ENCODE results near the gene F10.

The F10 gene

DNA sequence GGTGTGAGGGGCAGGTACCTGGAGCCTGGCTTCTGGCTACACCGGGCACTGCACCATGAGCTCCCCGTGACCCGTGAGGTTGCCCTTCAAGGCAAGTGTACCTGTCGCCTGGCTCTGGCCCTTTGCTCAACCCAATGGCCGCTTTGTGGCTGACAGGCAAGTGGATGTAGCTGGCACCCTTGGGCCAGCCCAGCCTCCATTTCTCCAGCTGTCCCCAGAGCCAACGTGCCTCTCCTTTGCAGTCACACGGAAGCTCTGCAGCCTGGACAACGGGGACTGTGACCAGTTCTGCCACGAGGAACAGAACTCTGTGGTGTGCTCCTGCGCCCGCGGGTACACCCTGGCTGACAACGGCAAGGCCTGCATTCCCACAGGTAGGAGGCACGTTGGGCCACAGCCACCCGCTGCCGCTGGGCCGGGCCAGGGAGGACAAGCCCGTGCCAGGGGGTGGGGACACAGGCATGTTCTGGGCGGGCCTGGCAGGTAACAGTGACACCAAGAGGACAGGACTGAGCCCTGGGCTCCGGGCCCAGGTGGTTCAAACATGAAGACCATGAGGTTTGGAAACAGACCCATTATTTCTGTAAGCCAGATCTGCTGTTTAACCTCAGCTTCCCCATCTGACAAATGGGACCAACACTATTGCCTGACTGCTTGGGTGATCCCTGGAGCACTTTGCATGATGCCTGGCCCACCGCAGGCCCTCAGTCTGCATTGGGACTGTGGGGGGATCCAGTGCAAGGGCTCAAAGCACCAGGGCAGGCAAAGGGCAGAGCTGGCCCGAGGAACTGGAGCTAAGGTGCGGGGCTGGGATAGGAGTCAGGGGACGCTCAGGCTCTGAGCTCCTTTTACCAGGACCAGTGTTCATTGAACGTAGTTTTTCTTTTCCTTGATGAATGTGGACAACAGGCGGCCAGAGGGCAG lies 18.3 kb downstream of the F10 start:
- no peak for DNase-seq

DNA sequence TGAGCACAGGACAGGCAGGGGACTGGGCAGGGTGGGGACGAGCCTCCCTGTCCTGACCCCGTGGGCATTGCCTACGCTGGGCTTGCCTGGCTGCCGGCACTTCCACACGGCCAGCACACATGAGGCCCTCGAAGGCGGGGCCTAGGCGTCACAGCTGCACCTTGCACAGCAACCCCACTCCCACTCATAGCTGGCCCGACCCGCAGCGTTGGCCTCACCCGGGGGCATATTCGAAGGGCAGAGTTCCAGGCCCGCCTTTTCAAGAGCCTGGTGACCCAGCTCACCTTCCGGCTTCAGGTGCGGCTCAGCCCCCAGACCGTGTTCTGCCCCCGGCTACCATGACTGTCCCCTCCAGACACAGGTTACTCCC lies 19.0 kb downstream of the F10 start:
- DNase-seq, result no peak

DNA sequence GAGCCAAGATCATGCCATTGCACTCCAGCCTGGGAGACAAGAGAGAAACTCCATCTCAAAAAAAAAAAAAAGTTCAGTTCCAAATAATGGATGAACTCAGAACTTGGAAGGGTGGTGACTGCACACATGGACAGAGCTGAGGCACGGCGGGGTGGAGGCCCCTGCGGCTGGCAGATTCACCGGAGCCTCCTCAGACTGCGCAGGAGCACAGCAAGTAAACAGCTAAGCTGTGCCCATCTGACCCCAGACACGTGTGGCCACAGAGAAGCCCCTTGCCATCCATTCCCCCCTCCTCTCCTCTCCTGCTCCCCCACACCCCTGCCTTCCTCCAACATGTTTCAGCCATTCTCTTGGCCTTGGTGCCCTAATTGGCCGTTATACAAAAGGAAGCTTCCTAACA lies 20.3 kb downstream of the F10 start:
- no peak for DNase-seq

DNA sequence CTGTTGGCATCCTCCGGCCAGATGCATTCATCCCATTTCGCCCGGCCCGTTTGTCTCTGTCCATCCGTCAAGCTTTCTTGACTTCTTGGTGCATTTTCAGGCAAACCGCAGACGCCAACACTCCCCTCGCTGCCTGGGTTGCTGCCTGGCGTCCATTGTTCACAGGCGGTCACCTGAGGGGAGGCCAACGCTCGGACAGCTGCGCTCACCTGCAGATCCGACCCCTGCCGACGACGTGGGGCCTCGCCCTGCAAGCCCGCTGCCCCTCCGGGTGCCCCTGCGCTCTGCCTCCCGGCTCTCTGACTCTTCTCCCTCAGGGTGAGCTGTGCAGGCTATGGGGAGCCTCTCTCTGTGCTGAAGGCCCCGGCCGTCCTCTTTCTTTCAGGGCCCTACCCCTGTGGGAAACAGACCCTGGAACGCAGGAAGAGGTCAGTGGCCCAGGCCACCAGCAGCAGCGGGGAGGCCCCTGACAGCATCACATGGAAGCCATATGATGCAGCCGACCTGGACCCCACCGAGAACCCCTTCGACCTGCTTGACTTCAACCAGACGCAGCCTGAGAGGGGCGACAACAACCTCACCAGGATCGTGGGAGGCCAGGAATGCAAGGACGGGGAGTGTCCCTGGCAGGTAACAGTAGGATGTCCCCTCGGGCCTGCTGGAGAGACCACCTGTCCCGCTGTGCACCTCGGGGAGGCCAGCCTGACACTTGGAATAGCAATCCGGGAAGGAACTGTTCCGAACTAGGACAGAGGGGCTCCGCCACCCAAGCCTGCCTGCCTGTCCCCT lies 21.1 kb downstream of the F10 start:
- no peak for DNase-seq

DNA sequence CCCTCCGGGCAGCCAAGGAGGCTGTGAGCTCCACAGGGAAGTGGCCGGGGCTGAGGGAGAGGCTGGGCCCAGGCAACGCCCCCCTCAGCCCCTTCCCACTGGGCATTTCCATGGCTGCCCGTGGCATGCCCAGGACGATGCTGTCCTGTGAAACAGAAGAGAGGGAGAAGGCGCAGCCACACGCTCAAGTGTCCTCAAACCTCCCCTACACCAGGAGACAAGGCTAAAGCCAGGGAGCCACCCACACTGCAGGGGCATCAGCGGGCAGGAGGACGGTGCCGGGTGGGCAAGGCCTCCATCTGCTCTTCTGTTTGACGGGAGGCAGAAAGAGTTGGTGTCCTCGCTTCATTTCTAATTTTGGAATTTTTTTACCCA lies 21.6 kb downstream of the F10 start:
- DNase-seq, result no peak

DNA sequence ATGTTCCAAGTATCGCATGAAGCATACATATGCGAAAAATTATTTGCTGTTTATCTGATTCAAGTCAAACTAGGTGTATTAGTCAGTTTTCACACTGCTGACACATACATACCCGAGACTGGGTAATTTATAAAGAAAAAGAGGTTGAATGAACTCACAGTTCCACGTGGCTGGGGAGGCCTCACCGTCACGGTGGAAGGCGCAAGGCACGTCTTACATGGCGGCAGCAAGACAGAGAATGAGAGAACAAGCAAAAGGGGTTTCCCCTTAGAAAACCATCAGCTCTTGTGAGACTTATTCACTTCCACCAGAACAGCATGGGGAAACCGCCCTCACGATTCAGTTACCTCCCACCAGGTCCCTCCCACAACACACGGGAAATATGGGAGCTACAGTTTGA lies 22.9 kb downstream of the F10 start:
- DNase-seq, result peak; percentile 8

DNA sequence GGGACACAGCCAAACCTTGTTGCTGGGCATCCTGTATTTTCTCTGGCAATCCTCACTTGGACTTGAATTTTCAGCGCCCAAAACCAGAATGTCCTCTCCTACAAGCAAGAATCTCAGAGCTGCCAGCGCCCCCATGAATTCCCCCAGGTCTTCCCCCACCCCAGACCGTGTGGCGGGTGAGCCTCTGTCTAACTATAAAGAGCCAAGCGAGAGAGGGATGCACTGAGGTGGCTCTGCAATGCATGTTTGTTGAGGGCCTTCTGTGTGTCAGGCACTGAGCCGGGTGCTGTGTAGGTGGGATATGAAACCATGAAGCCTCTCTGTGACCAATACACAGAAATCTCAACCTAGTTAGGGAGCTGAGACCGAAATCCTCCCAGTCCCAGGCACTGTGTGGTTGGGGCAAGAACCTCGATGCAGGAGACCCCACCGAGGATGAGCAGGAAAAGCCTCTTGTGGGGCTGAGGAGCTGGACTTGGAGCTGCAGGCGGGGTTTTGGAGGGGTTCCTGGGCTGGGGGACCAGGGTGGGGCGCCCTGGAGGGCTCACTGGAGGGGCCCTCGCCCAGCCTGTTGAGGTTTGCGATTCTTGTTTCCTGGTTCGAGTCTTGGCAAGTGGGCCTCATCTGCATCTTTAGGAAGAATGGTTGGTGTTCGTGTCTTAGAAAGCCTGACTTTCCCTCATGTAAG lies 23.5 kb downstream of the F10 start:
- no peak for DNase-seq

DNA sequence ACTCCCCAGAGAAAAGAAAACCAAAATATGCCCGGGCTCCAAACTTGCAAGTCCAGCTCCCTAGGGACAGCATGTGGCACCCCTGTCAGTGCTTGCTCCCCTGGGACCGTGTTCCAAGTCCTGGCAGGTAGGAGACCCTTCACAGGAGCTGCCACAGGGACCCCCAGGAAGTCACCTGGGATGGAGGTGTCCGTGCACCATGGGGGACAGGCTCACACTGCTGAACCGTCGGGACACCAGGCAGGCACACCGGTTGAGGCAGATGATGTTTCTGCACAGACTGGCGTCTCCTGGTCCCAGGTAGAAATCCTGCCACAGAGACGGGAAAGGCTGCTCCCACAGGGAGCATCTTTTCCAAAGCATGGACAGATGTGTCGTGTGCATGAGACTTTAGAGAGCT lies 24.2 kb downstream of the F10 start:
- DNase-seq, result no peak

DNA sequence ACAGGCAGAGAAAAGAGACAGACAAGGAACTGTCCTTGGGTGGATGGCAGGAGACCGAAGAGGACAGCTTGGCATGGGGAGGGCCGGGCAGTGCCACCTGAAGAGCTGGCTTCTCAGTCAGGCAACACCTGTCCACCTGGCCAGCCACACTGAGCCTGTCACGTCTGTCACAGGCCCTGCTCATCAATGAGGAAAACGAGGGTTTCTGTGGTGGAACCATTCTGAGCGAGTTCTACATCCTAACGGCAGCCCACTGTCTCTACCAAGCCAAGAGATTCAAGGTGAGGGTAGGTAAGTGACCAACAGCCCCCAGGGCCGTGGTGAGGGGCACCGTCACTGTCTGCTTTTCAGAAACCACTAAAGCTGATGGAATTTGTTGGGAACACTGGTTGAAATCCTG lies 24.6 kb downstream of the F10 start:
- no peak for DNase-seq

DNA sequence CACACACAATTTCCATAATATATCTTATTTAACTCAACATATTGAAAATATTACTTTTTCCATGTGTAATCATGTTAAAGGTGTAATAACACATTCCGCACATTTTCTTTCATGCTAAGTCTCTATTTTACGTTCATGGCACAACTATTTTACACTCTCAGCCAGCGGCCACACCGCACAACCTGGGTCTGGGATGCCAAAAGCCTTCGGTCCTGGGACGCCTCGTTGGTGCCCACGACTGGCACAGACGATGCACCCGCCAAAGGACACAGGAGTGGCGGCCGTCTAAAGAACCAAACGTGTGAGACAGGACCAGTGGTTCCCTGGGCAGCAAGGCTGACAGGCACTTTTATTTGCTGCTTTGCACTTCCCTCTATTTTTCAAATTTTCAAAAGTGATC lies 25.8 kb downstream of the F10 start:
- DNase-seq, result no peak

DNA sequence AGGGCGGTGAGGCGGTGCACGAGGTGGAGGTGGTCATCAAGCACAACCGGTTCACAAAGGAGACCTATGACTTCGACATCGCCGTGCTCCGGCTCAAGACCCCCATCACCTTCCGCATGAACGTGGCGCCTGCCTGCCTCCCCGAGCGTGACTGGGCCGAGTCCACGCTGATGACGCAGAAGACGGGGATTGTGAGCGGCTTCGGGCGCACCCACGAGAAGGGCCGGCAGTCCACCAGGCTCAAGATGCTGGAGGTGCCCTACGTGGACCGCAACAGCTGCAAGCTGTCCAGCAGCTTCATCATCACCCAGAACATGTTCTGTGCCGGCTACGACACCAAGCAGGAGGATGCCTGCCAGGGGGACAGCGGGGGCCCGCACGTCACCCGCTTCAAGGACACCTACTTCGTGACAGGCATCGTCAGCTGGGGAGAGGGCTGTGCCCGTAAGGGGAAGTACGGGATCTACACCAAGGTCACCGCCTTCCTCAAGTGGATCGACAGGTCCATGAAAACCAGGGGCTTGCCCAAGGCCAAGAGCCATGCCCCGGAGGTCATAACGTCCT lies 26.4 kb downstream of the F10 start:
- no peak for DNase-seq

DNA sequence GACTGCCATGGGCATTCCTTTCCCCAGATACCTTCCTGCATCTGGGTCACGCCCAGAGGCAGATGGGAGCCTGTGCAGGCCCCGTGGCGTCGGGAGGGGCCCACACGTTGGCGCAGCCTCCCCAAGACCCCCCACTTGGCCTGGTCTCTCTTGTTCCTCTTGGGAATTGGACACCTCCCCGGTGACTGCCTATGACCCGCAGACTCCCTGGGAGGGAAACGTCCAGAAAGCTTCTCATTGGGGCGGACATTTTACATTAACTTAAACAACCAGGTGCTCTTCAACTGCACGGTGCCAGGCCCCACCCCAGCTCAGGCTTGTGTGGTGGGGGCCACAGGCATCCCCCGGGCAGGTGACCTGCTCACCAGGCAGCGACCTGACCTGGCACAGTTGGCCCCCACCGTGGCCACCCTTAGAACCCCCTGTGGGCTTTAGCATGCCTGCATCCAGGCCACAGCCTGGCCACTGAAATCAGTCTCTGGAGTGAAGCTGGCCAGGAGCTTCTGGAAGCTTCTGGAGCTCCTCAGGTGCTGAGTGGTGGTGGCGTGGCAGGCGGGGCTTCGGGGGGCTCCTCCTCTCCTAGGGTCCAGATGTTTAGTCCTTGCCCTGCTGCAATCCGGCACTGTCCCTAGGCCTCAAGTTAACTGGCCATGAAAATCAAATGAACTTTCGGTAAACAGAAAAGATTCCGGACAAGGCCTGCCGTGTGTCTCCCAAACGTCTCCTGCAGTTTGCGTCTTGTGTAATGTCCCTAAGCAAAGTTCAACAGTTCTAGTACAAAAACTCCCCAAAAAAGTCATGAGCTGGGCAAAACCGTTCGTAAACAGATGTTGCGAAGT lies 27.3 kb downstream of the F10 start:
- DNase-seq, result no peak

DNA sequence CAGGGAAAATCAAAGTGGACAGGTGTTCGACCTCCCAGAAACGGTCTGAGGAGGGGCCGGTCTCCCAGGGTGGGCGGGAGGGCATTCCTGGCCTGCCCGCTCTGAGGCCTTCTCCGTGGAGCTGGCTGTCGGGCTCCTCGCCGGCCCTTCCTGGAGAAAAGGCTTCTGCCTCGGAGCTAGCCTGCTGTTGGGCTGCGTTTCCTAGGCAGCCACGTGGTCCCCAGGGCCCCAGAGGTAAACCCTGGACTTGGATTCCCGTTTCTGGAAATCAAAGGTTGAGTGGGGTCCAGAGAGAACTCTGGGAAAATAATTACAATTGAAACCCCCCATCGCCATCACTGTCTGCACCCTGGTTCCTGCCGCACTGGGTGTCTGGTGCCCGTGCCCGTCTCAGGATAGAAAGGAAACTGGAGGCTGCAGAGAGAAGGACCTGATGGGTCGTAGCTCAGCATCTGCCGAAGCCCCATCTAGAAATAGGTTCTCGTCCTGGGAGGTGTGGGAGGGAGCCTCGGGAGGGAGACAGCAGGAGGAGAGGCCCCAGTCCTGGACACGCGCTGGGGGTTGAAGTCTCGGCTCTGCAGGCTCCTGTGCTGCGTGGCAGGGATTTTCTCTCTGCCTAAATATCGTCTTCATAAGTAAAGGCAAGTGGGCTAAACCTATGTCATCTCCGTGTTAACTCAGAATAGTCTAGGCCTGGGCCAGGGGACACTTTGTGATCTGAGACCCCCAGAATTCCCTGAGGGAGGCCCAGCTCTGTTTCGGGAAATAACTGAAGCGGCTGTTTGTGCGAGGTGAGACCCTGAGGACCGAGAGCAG lies 28.2 kb downstream of the F10 start:
- no peak for DNase-seq

DNA sequence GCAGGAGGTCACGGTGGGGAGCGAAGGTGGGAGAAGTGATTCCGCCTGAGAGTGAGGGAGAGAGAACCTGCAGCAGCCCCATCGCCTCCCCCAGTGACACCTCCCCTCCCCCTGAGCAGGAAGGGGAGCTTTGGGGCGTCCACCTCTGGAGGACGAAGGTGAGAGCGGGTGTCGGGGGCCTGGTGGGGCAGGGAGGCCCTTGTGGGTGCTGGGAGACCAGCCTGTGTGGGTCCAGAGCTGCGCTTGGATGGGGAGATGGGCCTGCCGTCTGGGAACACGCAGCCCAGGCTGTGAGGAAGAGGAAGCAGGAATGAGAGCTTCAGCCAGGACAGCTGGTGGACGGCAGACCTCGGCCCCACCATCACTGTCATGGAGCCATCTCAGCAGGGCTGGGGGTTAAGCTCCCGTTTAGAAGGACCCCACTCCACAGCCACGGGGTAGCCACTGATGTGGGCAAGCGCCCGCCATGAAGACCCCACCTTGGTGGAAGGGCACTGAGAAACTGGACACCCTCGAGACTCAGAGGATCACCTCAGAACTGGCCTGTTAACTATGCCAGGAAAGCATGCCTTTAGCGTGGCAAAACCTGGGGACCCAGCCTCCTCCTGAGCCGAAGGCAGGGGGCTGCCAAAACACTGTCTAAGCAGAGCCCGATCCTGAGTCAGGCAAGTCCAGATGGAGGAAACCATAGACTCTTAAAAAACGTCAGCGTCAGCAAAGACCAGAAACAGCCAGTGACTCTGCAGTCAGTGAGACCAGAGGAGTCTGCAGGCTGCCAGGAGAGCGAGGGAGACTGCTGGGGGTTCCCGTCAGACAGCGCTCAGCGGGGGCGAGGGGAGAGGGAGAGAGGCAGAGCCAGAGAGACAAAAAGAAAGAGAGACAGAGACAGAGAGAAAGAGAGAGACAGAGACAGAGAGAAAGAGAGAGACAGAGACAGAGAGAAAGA lies 29.4 kb downstream of the F10 start:
- DNase-seq, result peak; percentile 7

DNA sequence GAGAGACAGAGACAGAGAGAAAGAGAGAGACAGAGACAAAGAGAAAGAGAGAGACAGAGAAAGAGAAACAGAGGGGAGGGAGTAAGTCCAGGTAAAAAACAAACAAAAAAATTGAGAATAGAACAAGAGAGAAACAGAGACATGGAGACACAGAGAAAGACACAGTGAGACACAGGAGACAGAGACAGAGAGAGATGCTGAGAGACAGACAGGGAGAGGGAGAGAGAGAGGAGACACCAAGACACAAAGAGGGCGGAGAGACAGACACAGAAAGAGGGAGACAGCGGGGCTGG lies 30.0 kb downstream of the F10 start:
- DNase-seq, result no peak

DNA sequence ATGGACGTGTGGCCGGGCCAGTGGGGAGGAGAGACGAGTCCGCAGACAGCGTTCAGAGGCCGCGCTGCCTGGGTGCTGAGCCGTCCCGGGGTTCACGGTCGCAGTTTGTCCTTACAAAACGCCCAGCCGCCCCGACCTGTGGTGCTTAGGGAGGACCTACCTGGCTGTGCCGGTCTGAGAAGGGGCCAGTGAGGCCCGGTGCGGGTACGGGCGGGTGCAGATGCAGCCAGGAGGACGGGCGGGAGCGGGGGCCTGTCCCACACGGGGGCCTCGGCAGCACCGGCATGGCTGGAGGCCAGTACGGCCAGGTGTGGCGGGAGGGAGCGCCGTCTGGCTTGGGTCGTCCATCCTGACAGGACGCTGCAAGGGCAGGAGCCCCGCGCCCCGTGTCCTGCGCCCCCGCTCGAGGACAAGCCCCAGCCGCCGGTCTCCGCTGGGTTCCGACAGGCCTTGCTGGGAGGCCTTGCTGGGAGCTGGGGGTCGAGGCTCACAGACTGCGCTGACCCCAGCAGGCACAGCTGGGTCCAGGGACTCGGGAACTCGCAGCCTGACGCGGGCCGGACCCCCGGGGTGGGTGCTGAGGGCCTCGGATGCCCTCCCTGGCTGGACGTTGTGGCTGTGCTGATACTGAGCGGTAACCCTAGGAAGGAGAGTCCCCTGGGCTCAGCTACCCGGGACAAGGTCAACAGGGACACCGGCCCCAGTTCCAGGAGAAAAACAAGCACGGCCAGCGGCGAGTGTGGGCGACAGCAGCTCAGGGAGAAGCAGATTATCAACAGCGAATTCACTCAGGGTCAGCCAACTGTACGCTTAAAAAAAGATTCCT lies 30.6 kb downstream of the F10 start:
- no peak for DNase-seq

DNA sequence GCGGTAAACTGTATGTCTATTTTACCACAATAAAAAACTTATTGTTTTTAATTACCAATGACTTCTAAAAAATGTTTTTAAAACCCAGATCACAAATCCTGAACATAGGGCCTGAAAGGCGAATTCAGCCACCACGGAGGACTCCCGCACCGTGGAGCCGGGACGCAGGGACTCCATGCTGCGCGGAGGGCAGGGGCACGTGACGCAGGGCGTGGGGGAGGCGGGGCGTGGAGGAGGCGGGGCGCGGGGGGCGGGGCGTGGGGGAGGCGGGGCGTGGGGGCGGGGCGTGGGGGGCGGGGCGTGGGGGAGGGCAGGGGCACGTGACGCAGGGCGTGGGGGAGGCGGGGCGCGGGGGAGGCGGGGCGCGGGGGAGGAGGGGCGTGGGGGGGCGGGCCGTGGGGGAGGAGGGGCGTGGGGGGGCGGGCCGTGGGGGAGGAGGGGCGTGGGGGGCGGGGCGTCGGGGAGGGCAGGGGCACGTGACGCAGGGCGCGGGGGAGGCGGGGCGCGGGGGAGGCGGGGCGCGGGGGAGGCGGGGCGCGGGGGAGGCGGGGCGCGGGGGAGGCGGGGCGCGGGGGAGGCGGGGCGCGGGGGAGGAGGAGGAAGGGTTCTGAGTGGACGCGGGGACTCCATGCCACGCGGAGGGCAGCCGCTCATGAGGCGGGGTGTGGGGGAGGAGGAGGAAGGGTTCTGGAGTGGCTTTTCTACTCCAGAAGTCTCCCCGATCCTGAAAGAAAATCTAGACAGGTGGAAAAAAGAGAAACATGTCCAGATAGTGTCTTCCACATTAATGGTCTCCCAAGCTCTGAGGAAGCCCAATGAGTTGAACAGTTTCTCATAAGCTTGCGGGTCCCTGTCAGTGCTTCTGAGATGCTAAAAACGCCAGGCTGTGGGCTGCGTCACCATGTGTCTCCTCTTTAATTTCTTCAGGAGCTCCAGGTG lies 31.5 kb downstream of the F10 start:
- DNase-seq, result peak; percentile 63

DNA sequence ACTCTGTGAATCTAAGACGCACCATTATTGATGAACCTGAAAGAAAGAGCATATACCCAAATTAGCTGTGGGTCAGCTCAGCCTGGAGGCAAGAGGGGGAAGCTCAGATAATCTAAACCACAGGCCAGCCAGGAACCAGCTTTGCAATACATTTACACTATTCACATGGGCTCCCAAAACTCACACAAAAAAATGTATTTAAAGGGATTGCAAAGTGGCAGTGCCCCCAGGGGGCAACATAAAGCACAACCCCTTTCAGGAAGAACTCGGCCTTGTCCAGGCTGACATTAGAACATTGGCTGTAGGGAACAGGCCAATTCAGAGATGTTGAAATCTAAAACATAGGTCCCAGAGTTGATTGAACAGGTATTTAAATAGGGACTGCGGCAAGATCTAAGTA lies 32.6 kb downstream of the F10 start:
- no peak for DNase-seq

Data from activated CD4-positive, alpha-beta T cell treated with anti-CD3 and anti-CD28 coated beads, Interleukin-2, Interleukin-6, amounts not matched to agents 100 ng/mL and 50 ng/mL, durations not matched to agents 16 hours and 8 hours (primary cell).